RPMI8226 (cell line): ENCODE data around the gene SMCO1.
"Not testable (repeated sequence)": the region's sequence is repeated elsewhere in the genome, so short reads cannot be mapped to it uniquely, and the experiment has no call there.

Experiments used
- DNase-seq: peaks from one replicate; pipeline ENCODE4 v3.0.0-alpha.2; 2015

SMCO1 gene

GRCh38 chr3:196486263-196486662 lies 28.9 kb downstream of the SMCO1 start:
- DNase-seq: no peak

- DNase-seq: no peak
Measured at GRCh38 chr3:196477678-196478077, 37.5 kb downstream of the SMCO1 start.

- DNase-seq: no peak
Measured at GRCh38 chr3:196472286-196472685, 42.9 kb downstream of the SMCO1 start.

- DNase-seq: no peak
Measured at GRCh38 chr3:196471551-196471950, 43.6 kb downstream of the SMCO1 start.

- not testable (repeated sequence) for DNase-seq
Measured at GRCh38 chr3:196470182-196470581, 45.0 kb downstream of the SMCO1 start.

- DNase-seq: no peak
Measured at GRCh38 chr3:196463804-196464203, 51.3 kb downstream of the SMCO1 start.

GRCh38 chr3:196463478-196463756 lies 51.7 kb downstream of the SMCO1 start:
- DNase-seq: no peak

- DNase-seq: not testable (repeated sequence)
Measured at GRCh38 chr3:196462680-196463477, 52.3 kb downstream of the SMCO1 start.

GRCh38 chr3:196458063-196458462 lies 57.1 kb downstream of the SMCO1 start:
- no peak for DNase-seq

- DNase-seq: not testable (repeated sequence)
Measured at GRCh38 chr3:196457470-196457869, 57.7 kb downstream of the SMCO1 start.
